Gastrocnemius medialis (tissue), 4 donors: ENCODE measurements around the gene KIF1B. TPM values are rescaled to one million over a fixed set of nuclear protein-coding genes. Genes with fewer than 3 reads are reported as not detected.

ENCODE experiments used
- ATAC-seq, 2 donors: fragments of 150-250 bp; one replicate each; pipeline ENCODE4 v1.9.1; 2016
- DNase-seq, 2 donors: peaks; one replicate each; pipeline ENCODE4 v3.0.0-alpha.2; 2019
- H3K27ac ChIP-seq, 4 donors: fragments of 200-600 bp; sonication (generic); 1 replicate in 1 of 4; 2 replicates in 3 of 4; pipeline ENCODE4 v1.5.1; 2016 to 2018; ENCODE audit warnings: mild to moderate bottlenecking in 2 of 4, moderate library complexity in 1 of 4
- H3K27me3 ChIP-seq, 3 donors: fragments of 200-600 bp; sonication (generic) in 2 of 3; 1 replicate in 1 of 3; 2 replicates in 2 of 3; pipeline versions ENCODE4 v1.5.1 to v1.6.0; 2016 to 2019; ENCODE audit warnings: mild to moderate bottlenecking in 1 of 3, moderate library complexity in 1 of 3
- H3K36me3 ChIP-seq, 2 donors: fragments of 200-600 bp; sonication (generic) in 1 of 2; one replicate each; pipeline ENCODE4 v1.5.1; 2017 to 2018
- H3K4me1 ChIP-seq, 2 donors: fragments of 200-600 bp; sonication (generic) in 1 of 2; one replicate each; pipeline ENCODE4 v1.5.1; 2016 to 2017; ENCODE audit warnings: mild to moderate bottlenecking in 2 of 2
- H3K4me3 ChIP-seq, 4 donors: fragments of 200-600 bp; sonication (generic) in 3 of 4; 1 replicate in 1 of 4; 2 replicates in 3 of 4; pipeline ENCODE4 v1.5.1; 2016 to 2019; ENCODE audit warnings: mild to moderate bottlenecking in 2 of 4
- H3K9me3 ChIP-seq, 3 donors: fragments of 200-600 bp; sonication (generic) in 2 of 3; 1 replicate in 1 of 3; 2 replicates in 2 of 3; pipeline ENCODE4 v1.5.1; 2016 to 2019
- CTCF ChIP-seq, 5 experiments: fragments of 450-650 bp in 3 of 5; fragments of 200-600 bp in 2 of 5; sonication (generic) in 2 of 5; IDR thresholded peaks in 4 of 5; conservative IDR thresholded peaks in 1 of 5; 1 replicate in 4 of 5; 2 replicates in 1 of 5; pipeline ENCODE4 v1.5.1; 2016 to 2019; ENCODE audit warnings: antibody characterized with exemption in 5 of 5, mild to moderate bottlenecking in 3 of 5, moderate library complexity in 3 of 5
- POLR2A ChIP-seq, 2 donors: fragments of 450-650 bp; IDR thresholded peaks; one replicate each; pipeline ENCODE4 v1.6.1; 2017; ENCODE audit warnings: antibody characterized with exemption in 2 of 2, mild to moderate bottlenecking in 2 of 2, moderate library complexity in 2 of 2
- in situ Hi-C, 4 donors: fragments of 200-750 bp; cut with MboI; loops; one replicate each; pipeline versions ENCODE4 v1.15.0 to v1.8.0; 2017; ENCODE audit warnings: low sequenced_read_pairs in 4 of 4
- intact Hi-C: fragments of 100-400 bp; cut with DNase I; formaldehyde crosslinking; loops from one replicate; pipeline ENCODE4 v1.15.1; 2023; ENCODE audit warnings: low total_unique reads
- total RNA-seq, 4 donors: library from RNA; depleted of rRNA; stranded (reverse); fragments of >200 nt; gene quantifications; one replicate each; pipeline versions ENCODE4 v1.1.0 to v1.2.3, GENCODE V29; 2016

The KIF1B gene
- total RNA-seq, 4 donors from 2014 or later, result 203 to 445 (median 306) TPM

GRCh38 chr1:10189659-10190058 is 20.7 kb upstream of the KIF1B start:
- in situ Hi-C loops (no loop called here), intact Hi-C loops (no loop called here)
- H3K36me3 ChIP-seq, result no peaks in the 10 kb centered on the region
- TF ChIP-seq CTCF (IDR thresholded peaks at IDR 0.05 in 4 of 5, conservative IDR thresholded peaks at IDR 0.05 in 1 of 5) (no peak), POLR2A (IDR thresholded peaks at IDR 0.05) (no peak)
- ATAC-seq (no peak), DNase-seq (no peak)
- H3K27me3 ChIP-seq, result no peaks in the 10 kb centered on the region
- H3K27ac ChIP-seq, result no peak overlapping the region
- no peaks in the 10 kb centered on the region for H3K4me1 ChIP-seq
- H3K4me3 ChIP-seq, result no peak overlapping the region
- H3K9me3 ChIP-seq, result no peaks in the 10 kb centered on the region

GRCh38 chr1:10192263-10192662 is 18.1 kb upstream of the KIF1B start:
- ATAC-seq, result no peak

GRCh38 chr1:10193288-10193687 is 17.1 kb upstream of the KIF1B start:
- no peaks in the 10 kb centered on the region for H3K36me3 ChIP-seq
- intact Hi-C loops, result no loop called here
- H3K27me3 ChIP-seq, result no peaks in the 10 kb centered on the region
- TF ChIP-seq CTCF (IDR thresholded peaks at IDR 0.05 in 4 of 5, conservative IDR thresholded peaks at IDR 0.05 in 1 of 5) (no peak), POLR2A (IDR thresholded peaks at IDR 0.05) (no peak)
- in situ Hi-C loops, result no loop called here
- no peak overlapping the region for H3K4me3 ChIP-seq
- ATAC-seq (peak in 1 of 2 donors; percentile 19), DNase-seq (no peak)
- H3K27ac ChIP-seq, result no peak overlapping the region
- H3K9me3 ChIP-seq, result no peaks in the 10 kb centered on the region
- H3K4me1 ChIP-seq, result no peaks in the 10 kb centered on the region

More at GRCh38 chr1:10192263-10192662, 18.1 kb upstream of the KIF1B start:
- intact Hi-C loops, result no loop called here
- Histone ChIP-seq H3K4me3 (no peak overlapping the region), H3K4me1 (no peaks in the 10 kb centered on the region), H3K27ac (no peak overlapping the region), H3K27me3 (no peaks in the 10 kb centered on the region), H3K36me3 (no peaks in the 10 kb centered on the region), H3K9me3 (no peaks in the 10 kb centered on the region)
- TF ChIP-seq POLR2A (IDR thresholded peaks at IDR 0.05) (no peak), CTCF (IDR thresholded peaks at IDR 0.05 in 4 of 5, conservative IDR thresholded peaks at IDR 0.05 in 1 of 5) (no peak)
- DNase-seq, result no peak
- in situ Hi-C loops, result no loop called here

- H3K27me3 ChIP-seq, result no peaks in the 10 kb centered on the region
- ATAC-seq (no peak), DNase-seq (no peak)
- in situ Hi-C loops, result no loop called here
- no peaks in the 10 kb centered on the region for H3K4me1 ChIP-seq
- TF ChIP-seq POLR2A (IDR thresholded peaks at IDR 0.05), result no peak
- no peak for TF ChIP-seq CTCF (IDR thresholded peaks at IDR 0.05 in 4 of 5, conservative IDR thresholded peaks at IDR 0.05 in 1 of 5)
- no peaks in the 10 kb centered on the region for H3K36me3 ChIP-seq
- H3K9me3 ChIP-seq, result no peaks in the 10 kb centered on the region
- no peak overlapping the region for H3K4me3 ChIP-seq
- no peak overlapping the region for H3K27ac ChIP-seq
- intact Hi-C loops, result no loop called here
These were observed 14.8 kb upstream of the KIF1B start for GRCh38 chr1:10195570-10195969.

GRCh38 chr1:10196976-10197375 is 13.4 kb upstream of the KIF1B start:
- intact Hi-C loops (no loop called here), in situ Hi-C loops (no loop called here)
- Histone ChIP-seq H3K27me3 (no peaks in the 10 kb centered on the region), H3K9me3 (no peaks in the 10 kb centered on the region), H3K4me3 (no peak overlapping the region), H3K4me1 (no peaks in the 10 kb centered on the region), H3K27ac (no peak overlapping the region), H3K36me3 (no peaks in the 10 kb centered on the region)
- TF ChIP-seq CTCF (IDR thresholded peaks at IDR 0.05 in 4 of 5, conservative IDR thresholded peaks at IDR 0.05 in 1 of 5) (no peak), POLR2A (IDR thresholded peaks at IDR 0.05) (no peak)
- no peak for DNase-seq
- no peak for ATAC-seq
